KOPT-K1 (cell line): ENCODE results near the gene EARS2.
"Not testable (repeated sequence)": the region's sequence is repeated elsewhere in the genome, so short reads cannot be mapped to it uniquely, and the experiment has no call there.

Source experiments
- H3K27ac ChIP-seq: fragments of 200-600 bp; sonication (generic); 2 replicates; pipeline ENCODE4 v1.5.1; 2016; ENCODE audit warnings: antibody characterized with exemption, mild to moderate bottlenecking, low read depth, low read length; ENCODE audit not compliant: poor library complexity, severe bottlenecking
- H3K36me3 ChIP-seq: fragments of 200-600 bp; sonication (generic); 2 replicates; pipeline ENCODE4 v1.5.1; 2017; ENCODE audit warnings: antibody characterized with exemption, mild to moderate bottlenecking, low read length, moderate library complexity; ENCODE audit not compliant: insufficient read depth
- H3K9me3 ChIP-seq: fragments of 200-600 bp; sonication (generic); 2 replicates; pipeline ENCODE4 v1.5.1; 2017; ENCODE audit warnings: antibody characterized with exemption, low read length, mild to moderate bottlenecking; ENCODE audit not compliant: insufficient read depth, poor library complexity, severe bottlenecking

The EARS2 gene

DNA sequence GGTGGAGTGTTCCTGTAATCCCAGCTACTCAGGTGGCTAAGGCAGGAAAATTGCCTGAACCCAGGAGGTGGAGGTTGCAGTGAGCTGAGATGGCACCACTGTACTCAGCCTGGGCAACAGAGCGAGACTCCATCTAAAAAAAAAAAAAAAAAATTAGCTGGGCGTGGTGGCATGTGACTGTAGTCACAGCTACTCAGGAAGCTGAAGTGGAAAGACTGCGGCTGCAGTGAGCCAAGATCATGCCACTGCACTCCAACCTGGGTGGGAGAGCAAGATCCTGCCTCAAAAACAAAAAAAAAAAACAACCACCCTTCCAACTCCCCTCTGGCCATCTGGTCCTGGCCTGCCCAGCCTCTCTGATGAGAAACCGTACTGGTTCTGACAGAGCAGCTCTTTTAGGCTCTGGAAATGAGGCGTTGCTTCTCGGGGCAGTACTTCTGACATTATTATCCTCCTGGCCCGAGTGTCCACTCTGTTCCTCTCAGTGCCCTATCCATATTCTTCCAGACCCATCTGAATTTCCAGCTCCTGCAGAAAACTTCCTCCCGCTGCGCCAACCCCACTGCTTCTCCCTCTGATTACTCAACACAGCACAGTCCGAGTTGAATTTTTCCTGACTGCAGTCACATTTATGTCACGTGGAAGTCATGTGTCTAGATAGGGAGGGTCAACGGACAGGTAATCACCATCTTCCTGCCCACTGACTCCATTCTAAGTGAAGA lies 60.2 kb downstream of the EARS2 start:
- peaks cover 21% of the 10 kb centered on the region for H3K36me3 ChIP-seq
- no peaks in the 10 kb centered on the region for H3K9me3 ChIP-seq
- H3K27ac ChIP-seq: no peak overlapping the region

DNA sequence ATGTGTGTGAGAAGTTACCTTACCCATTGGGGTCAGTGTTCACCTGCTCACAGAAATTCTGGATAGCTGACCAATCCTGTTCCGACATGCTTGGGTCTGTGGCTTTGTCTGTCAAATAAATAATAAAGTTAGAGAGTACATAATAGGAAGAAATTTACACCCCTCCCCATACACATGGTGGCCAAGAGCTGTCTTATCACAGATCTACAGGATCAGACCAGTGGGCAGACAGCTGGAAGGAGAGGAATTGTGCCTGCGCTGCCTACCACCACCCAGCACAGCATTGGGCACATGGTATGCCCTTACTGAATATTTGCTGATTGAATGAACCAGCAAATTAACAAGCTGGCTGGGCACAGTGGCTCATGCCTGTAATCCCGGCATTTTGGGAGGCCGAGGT lies 61.5 kb downstream of the EARS2 start:
- H3K36me3 ChIP-seq: peaks cover 33% of the 10 kb centered on the region

DNA sequence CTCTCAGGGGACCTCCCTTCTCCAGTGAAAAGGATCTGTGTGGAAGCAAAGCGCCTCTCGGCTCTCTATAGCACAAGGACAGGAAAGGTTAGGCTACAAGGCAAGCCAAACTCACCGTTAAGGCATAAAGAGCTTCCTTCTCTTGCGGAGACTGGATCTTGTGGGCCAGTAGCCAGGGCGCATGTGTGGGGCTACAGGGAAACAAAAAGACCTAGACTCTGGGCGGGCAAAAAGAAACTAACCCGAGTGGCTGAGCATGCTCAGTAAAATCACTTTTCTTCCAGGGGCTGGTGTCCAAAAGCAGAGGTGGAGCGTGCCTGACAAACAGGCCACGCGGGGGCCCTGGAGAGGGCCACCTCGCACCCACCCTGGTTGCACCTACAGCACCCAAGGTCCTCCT lies 63.0 kb downstream of the EARS2 start:
- Histone ChIP-seq H3K36me3 (peaks cover 42% of the 10 kb centered on the region), H3K9me3 (no peaks in the 10 kb centered on the region), H3K27ac (no peak overlapping the region)

More for the DNA sequence above, 61.5 kb downstream of the EARS2 start:
- Histone ChIP-seq H3K9me3 (no peaks in the 10 kb centered on the region), H3K27ac (no peak overlapping the region)

DNA sequence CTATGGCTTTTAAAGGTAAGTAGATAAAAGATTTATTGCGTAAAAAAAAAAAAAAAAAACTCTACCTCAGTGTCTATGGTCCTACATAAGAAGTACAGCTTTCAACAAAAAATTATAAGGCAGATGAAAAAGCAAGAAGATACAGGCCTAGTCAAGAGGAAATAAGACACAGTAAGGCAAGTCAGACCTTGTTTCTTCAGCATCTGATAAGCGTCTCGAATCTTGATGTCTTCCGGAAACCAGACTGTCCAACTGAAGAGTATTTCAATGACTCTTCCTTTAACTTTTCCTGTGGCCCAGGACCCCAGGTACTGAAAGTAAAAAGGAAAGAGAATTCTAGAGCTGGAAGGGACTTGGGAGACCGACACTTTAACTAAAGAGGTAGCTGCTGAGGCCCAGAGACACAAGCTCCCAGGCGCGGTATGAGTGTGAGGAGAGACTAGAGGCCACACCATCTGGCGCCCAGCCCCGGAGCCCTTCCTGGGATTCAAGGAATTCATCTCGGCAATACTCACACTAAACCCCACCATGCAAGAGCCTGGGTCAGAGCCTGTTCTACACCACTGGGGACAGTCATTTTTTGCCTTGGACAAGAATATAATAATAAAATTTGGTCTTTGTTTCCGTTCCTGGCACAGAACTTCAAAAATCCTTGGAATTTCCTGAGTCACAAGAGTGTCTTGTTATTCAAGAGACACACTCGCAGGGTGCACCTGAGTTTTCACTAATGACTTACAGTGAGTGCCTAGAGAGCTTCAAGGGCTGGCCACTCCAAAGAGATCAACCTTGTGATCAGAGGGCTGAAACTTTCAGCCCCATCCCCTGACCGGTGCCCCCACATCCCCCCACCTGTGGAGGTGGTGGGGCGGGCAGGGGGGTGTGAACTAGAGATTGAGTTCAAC lies 65.4 kb downstream of the EARS2 start:
- peaks cover 60% of the 10 kb centered on the region for H3K36me3 ChIP-seq
- H3K9me3 ChIP-seq: no peaks in the 10 kb centered on the region
- no peak overlapping the region for H3K27ac ChIP-seq

DNA sequence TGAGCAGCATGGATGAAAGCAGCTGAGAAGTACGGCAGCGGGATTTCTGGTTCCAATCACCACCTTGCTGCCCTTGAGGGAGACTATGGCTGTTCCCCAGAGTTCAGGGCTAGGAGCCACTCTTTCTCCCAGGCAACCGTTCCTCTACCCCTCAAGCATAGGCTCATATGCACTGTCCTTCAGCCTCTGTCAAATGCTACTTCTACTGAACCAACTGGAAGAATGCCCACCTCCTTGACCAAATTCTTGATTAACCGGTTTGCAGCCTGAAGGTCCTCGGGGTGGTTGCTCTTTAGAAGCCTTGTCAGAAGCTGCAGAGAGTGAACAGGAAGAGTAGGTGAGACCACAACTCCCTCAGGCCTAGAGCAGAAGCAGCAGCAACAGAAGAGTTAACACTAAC lies 70.7 kb downstream of the EARS2 start:
- Histone ChIP-seq H3K27ac (no peak overlapping the region), H3K9me3 (no peaks in the 10 kb centered on the region), H3K36me3 (peaks cover 65% of the 10 kb centered on the region)

DNA sequence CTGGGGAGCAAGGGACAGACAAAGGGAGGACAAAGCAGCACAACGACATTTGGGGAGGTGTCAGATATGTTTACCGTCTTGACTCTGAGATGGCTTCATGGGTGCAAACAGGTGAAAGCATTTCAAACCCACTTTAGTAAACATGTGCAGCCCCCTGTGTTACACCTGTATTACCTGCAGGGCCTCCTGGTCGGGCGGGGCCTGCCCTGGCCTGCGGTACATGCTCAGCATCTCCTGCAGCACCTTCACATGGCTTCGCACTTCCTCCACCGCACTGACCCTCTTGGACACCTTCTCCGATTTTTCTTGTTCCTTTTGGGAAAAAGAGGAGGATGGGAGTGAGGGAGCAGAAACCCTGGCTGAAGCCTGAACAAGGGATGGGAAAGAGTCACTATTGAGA lies 71.3 kb downstream of the EARS2 start:
- Histone ChIP-seq H3K36me3 (peaks cover 60% of the 10 kb centered on the region), H3K9me3 (no peaks in the 10 kb centered on the region), H3K27ac (no peak overlapping the region)

DNA sequence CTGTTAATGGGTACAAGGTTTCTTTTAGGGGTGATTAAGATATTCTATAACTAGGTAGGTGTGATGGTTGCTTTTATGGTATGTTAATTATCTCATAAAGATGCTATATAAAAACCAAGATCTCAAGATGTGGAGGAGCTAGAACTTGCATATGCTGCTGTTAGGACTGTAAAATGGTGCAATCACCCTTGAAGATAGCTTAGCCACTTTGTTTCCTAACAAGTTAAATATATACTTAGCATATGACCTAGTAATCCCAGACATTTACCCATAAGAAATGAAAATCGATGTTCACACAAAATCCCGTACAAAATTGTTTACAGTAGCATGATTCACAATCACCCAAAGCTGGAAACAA lies 71.9 kb downstream of the EARS2 start:
- H3K9me3 ChIP-seq: no peaks in the 10 kb centered on the region
- H3K36me3 ChIP-seq: peaks cover 58% of the 10 kb centered on the region

DNA sequence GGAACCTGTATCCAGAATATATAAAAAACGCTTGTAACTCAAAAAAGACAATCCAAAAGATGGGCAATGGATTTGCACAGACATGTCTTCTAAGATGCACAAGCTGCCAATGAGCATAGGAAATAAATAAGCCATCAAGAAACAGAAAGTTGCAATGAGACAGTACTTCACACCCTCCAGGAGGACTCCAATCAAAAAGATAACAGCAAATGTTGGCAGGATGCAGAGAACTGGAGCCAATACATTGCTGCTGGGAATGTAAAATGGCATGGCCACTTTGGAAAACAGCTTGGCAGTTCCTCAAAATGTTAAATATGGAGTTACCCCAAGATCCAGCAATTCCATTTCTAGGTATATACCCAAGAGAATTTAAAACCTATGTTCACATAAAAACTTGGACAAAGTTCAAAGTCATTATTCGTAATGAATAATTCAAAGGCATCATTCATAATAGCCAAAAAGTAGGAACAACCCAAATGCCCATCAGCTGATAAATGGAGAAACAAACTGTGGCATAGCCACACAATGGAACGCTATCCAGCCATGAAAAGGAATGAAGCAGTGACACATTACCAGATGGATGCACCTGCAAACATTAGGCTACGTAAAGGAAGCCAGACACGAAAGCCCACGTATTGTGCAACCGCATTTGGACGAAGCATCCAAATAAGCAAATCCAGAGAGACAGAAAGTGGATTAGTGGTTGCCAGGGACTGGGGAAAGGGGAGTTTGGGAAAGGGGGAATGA lies 72.5 kb downstream of the EARS2 start:
- H3K9me3 ChIP-seq: no peaks in the 10 kb centered on the region
- H3K27ac ChIP-seq: no peak overlapping the region
- H3K36me3 ChIP-seq: peaks cover 58% of the 10 kb centered on the region; the same call in 1 of the 2 replicates

More for the DNA sequence above, 71.9 kb downstream of the EARS2 start:
- H3K27ac ChIP-seq: no peak overlapping the region

DNA sequence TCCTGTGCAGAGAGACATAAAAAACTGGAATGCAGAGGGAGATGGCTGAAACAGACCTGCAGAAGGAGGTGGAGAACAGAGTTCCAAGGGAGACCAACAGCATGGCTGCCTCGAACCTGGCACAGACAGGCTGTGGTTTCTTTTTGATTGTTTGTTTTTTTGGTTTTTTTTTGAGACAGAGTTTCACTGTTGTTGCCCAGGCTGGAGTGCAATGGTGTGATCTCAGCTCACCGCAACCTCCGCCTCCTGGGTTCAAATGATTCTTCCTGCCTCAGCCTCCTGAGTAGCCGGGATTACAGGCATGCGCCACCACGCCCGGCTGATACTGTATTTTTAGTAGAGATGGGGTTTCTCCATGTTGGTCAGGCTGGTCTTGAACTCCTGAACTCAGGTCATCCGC lies 73.7 kb downstream of the EARS2 start:
- H3K27ac ChIP-seq, H3K9me3 ChIP-seq: not testable (repeated sequence)
- H3K36me3 ChIP-seq: peaks cover 59% of the 10 kb centered on the region; the same call in 1 of the 2 replicates

DNA sequence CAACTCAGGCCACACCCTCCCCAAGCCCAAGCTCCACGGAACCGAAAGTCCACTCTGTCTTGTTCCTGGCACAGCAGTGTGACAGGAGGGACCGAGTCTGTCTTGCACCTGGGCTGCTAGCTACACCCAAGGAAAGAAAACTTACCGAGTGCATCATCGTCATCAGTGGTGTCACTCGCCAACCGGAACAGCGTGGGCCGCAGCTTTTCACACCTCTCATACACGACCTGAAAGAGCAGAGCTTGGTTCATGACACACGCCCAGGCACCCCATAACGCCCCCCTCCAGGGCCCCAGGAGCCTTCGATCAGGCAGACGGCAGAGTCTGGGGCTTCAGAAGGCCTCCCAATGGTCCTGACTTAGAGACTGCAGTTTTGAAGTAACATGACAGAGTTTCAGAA lies 74.4 kb downstream of the EARS2 start:
- H3K9me3 ChIP-seq: no peaks in the 10 kb centered on the region
- peaks cover 53% of the 10 kb centered on the region; the same call in 1 of the 2 replicates for H3K36me3 ChIP-seq
- no peak overlapping the region for H3K27ac ChIP-seq

DNA sequence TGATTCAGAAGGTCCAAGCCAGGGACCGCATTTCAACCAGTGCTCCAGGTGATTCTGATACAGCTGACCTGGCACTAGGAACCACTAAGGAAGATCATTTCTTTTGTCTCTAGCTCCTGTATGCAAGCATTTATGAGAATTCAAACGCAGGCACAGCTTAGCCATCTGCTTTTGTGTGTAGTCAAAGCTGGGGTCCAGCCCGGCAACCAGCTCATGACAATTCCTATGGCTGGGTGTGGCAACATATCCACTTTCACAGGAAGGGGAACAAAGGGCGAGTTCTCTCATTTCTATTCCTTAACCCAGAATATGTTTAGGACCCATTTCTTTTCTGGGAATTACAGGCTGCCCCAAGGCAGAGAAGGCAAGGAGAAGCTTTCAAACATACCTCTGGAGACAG lies 76.9 kb downstream of the EARS2 start:
- H3K27ac ChIP-seq: no peak overlapping the region
- H3K36me3 ChIP-seq: peaks cover 46% of the 10 kb centered on the region; the same call in 1 of the 2 replicates
- no peaks in the 10 kb centered on the region for H3K9me3 ChIP-seq

DNA sequence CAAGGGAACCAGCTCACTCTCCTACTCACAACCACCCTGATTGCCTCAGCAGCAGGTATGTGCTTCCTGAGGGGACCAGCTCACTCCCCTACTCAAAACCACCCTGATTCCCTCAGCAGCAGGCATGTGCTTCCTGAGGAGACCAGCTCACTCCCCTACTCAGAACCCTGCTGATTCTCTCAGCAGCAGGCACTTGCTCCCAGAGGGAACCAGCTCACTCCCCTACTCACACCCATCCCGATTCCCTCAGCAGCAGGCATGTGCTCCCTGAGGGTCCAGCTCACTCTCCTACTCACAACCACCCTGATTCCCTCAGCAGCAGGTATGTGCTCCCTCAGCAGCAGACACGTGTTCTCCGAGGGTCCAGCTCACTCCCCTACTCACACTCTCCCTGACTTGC lies 78.0 kb downstream of the EARS2 start:
- H3K27ac ChIP-seq: no peak overlapping the region
- peaks cover 37% of the 10 kb centered on the region; the same call in 1 of the 2 replicates for H3K36me3 ChIP-seq
- H3K9me3 ChIP-seq: no peaks in the 10 kb centered on the region

DNA sequence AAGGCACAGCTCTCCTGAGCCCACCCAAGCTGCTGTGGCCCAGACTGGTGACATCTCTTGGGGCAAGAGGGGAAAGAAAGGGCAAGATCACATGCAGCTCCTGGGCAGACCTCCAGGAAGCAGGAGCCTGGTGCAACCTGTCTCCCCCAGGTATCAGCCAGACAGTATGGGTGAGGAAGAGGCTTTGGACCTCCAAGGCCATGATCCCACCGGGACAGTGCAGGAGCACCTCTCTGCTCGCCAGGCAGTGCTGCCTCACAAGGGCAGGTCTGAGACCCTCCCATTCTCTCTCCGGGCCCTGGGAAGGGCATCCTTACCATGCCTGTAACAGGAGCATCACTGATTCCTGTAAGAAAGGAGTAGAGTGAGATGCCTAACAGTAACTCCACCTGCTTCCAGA lies 78.6 kb downstream of the EARS2 start:
- peaks cover 37% of the 10 kb centered on the region; the same call in 1 of the 2 replicates for H3K36me3 ChIP-seq
- H3K9me3 ChIP-seq: no peaks in the 10 kb centered on the region

DNA sequence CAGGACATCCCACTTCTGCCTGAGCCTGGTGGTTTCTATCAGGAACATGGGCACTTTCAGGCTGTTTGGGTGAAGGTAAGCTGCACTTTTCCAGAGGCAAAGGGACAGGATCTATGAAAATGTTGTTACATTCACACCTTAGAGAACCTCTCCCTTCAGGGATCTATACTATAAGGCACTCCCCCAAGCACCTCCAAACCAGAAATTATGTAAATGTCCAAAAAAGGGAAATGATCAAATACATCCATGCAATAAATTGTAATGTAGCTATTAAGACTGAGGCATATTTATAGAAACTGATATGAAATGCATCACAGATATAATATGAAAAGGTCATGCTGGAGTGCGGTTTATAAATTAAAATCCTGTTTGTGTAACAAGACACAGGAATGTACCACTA lies 80.9 kb downstream of the EARS2 start:
- Histone ChIP-seq H3K9me3 (no peaks in the 10 kb centered on the region), H3K36me3 (peaks cover 28% of the 10 kb centered on the region; the same call in 1 of the 2 replicates)

More for the DNA sequence above, 78.6 kb downstream of the EARS2 start:
- H3K27ac ChIP-seq: no peak overlapping the region

More for the DNA sequence above, 80.9 kb downstream of the EARS2 start:
- H3K27ac ChIP-seq: no peak overlapping the region
